HFF-Myc (cell line): ENCODE results near the gene CUL4A.

Experiments used
- DNase-seq: peaks from one replicate; pipeline ENCODE4 v3.0.0-alpha.2; 2011; ENCODE audit warnings: low read depth; ENCODE audit errors: extremely low read depth
- H3K4me3 ChIP-seq: replicated peaks from 2 replicates; pipeline ENCODE4 v1.5.1; 2011; ENCODE audit warnings: low read depth, mild to moderate bottlenecking, control low read depth, low read length
- CTCF ChIP-seq: IDR thresholded peaks from 2 replicates; pipeline ENCODE4 v1.5.1; 2012; ENCODE audit warnings: mild to moderate bottlenecking, low read depth, low read length, control low read depth; ENCODE audit errors: missing control alignments

Gene CUL4A

GRCh38 chr13:113224486-113224885, 15.1 kb downstream of the CUL4A start:
- no peak for DNase-seq
- no peak for TF ChIP-seq CTCF
- H3K4me3 ChIP-seq, result no peak overlapping the region

DNA sequence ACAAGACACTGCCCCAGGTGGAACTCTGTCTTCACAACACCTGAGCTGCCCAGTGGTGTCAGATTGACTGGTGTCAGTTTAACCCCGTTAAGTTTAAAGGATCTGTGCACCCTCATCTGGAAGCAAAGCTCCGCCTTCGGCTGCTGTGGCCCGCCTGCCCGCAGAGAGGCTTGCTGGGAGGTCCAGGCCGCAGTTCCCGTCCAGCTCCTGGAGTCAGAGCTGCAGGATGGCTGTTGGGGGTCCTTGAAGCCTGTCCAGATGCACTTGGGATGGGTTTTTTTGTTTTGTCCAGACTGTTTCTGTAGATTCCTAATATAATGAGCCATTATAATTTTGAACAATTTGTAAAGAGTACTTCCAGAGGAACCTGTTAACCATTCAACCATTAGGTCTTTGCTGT, 16.1 kb downstream of the CUL4A start:
- no peak for DNase-seq
- H3K4me3 ChIP-seq, result no peak overlapping the region
- TF ChIP-seq CTCF, result no peak

DNA sequence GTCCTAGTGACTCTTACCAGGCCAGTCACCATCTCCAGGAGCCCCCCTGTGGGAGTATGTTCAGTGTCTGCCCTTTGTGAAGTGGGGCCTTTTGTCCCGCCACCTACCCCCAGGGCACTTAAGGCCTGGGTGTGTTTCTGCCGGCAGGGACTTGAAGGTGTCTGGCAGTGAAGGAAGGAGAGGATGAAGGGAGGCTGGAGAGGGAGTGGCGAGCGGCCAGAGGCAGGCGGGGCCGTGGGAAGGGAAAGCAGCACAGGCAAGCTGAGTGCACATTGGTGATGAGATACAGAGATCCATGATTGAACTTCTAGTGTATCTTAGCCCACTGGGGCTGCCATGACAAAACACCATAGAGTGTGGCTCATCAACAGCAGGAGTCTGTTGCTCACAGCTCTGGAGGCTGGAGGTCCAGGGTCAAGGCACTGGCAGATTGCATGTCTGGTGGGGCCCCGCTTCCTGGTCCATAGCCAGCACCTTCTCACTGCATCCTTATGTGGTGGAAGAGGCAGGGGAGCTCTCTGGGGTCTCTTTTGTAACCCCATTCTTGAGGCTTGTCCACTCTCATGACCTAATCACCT, 17.5 kb downstream of the CUL4A start:
- H3K4me3 ChIP-seq, result no peak overlapping the region
- TF ChIP-seq CTCF, result no peak
- DNase-seq, result no peak

GRCh38 chr13:113229161-113229560, 19.7 kb downstream of the CUL4A start:
- TF ChIP-seq CTCF, result no peak
- no peak for DNase-seq

DNA sequence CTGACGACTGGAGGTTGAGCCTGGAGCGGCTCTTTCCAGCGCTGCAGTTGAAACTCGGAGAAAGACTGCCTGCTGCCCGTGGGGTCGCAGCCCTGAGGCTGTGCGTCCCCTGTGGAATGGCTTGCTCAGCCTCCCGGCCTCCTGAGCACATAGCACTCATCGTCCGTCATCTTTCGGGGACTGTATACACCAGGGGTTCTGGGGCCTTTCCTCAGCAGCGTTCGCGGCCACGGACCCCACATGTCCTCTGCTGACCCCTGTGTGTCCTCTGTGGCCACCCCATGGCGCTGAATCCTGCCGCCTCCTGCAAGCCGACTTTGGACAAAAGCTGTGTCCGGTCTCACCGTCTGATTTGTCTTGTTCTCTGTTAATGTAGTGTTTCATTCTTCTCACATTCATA, 20.4 kb downstream of the CUL4A start:
- no peak for TF ChIP-seq CTCF

More at GRCh38 chr13:113229161-113229560, 19.7 kb downstream of the CUL4A start:
- H3K4me3 ChIP-seq, result no peak overlapping the region

GRCh38 chr13:113231306-113232207, 22.1 kb downstream of the CUL4A start:
- H3K4me3 ChIP-seq, result no peak overlapping the region
- no peak for TF ChIP-seq CTCF
- no peak for DNase-seq

More for the DNA sequence above, 20.4 kb downstream of the CUL4A start:
- H3K4me3 ChIP-seq, result no peak overlapping the region
- no peak for DNase-seq
